PC-3 (cell line): Measurements from ENCODE around the gene FRMD6. TPM values are rescaled to one million over a fixed set of nuclear protein-coding genes. Genes with fewer than 3 reads are reported as not detected.

Experiments
- ATAC-seq: fragments of 200-7000 bp; cut with Tn5 transposase; 2 replicates; pipeline ENCODE4 v1.9.1; 2020; ENCODE audit warnings: mild to moderate bottlenecking, moderate library complexity
- BruUV-seq: library from RNA; stranded (reverse); fragments of 400-500 nt; replicated peaks from 2 replicates; lab custom pipeline; 2021; lab: Mats Ljungman, UMichigan
- CTCF ChIA-PET: fragments of 300-600 bp; sonication (Branson Sonifier 250); formaldehyde crosslinking; loops from one replicate; lab custom pipeline; 2022; ENCODE audit warnings: antibody characterized with exemption; lab: Charles Lee
- POLR2A ChIA-PET: fragments of 300-600 bp; sonication (Branson Sonifier 250); formaldehyde crosslinking; loops from one replicate; lab custom pipeline; 2022; ENCODE audit warnings: antibody characterized with exemption; ENCODE audit not compliant: unreplicated experiment; lab: Charles Lee
- DNase-seq: peaks from one replicate; pipeline ENCODE4 v3.0.0-alpha.2; 2015
- H2AFZ ChIP-seq: fragments of 300-600 bp; sonication (generic); 2 replicates; pipeline ENCODE4 v1.6.0; 2016; ENCODE audit warnings: antibody characterized with exemption, low read length
- H3F3A ChIP-seq: fragments of 300-600 bp; sonication (generic); one replicate; pipeline ENCODE4 v1.6.0; 2017; ENCODE audit warnings: antibody characterized with exemption, low read length, control low read depth, mild to moderate bottlenecking; ENCODE audit not compliant: unreplicated experiment
- H3K27ac ChIP-seq: fragments of 300-600 bp; sonication (generic); 2 replicates; pipeline ENCODE4 v1.5.1; 2016; ENCODE audit warnings: mild to moderate bottlenecking, low read length
- H3K27me3 ChIP-seq: fragments of 300-600 bp; sonication (generic); 2 replicates; pipeline ENCODE4 v1.6.1; 2016; ENCODE audit warnings: low read length, mixed read lengths
- H3K36me3 ChIP-seq: fragments of 300-600 bp; sonication (generic); 2 replicates; pipeline ENCODE4 v1.6.1; 2016; ENCODE audit warnings: low read depth, mixed run types, low read length, mixed read lengths
- H3K4me1 ChIP-seq: fragments of 300-600 bp; sonication (generic); 2 replicates; pipeline ENCODE4 v1.5.1; 2016; ENCODE audit warnings: low read length; ENCODE audit not compliant: insufficient read depth
- H3K4me2 ChIP-seq: fragments of 300-600 bp; sonication (generic); 2 replicates; pipeline ENCODE4 v1.6.0; 2016; ENCODE audit warnings: low read length
- H3K4me3 ChIP-seq: fragments of 300-600 bp; sonication (generic); 2 replicates; pipeline ENCODE4 v1.5.1; 2016; ENCODE audit warnings: mild to moderate bottlenecking, low read length, mixed read lengths
- H3K79me2 ChIP-seq: fragments of 300-600 bp; sonication (generic); 2 replicates; pipeline ENCODE4 v1.6.1; 2017; ENCODE audit warnings: low read length, mixed read lengths
- H3K9ac ChIP-seq: fragments of 300-600 bp; sonication (generic); 2 replicates; pipeline ENCODE4 v1.6.0; 2016; ENCODE audit warnings: mild to moderate bottlenecking, low read length
- H3K9me2 ChIP-seq: fragments of 300-600 bp; sonication (generic); replicated peaks from 2 replicates; pipeline ENCODE4 v1.6.1; 2016; ENCODE audit warnings: mixed run types, low read length, mixed read lengths
- H3K9me3 ChIP-seq: fragments of 300-600 bp; sonication (generic); 2 replicates; pipeline ENCODE4 v1.6.1; 2016; ENCODE audit warnings: low read length, mixed read lengths
- H4K20me1 ChIP-seq: fragments of 300-600 bp; sonication (generic); 2 replicates; pipeline ENCODE4 v1.6.1; 2016; ENCODE audit warnings: low read length, mixed read lengths
- EZH2 ChIP-seq: fragments of 300-600 bp; sonication (generic); IDR thresholded peaks from one replicate; pipeline ENCODE4 v1.6.1; 2017; ENCODE audit warnings: antibody characterized with exemption, mild to moderate bottlenecking, low read length; ENCODE audit not compliant: unreplicated experiment
- EZH2phosphoT487 ChIP-seq: fragments of 300-600 bp; sonication (generic); IDR thresholded peaks from 2 replicates; pipeline ENCODE4 v1.6.1; 2018; ENCODE audit warnings: mild to moderate bottlenecking, antibody characterized with exemption, low read length, borderline replicate concordance
- intact Hi-C: fragments of 100-400 bp; cut with micrococcal nuclease; formaldehyde crosslinking; loops from 2 replicates; pipeline ENCODE4 v1.9.0; 2023
- total RNA-seq: library from RNA; depleted of rRNA; stranded (reverse); fragments of >200 nt; gene quantifications from 2 replicates; pipeline ENCODE4 v1.2.3, GENCODE V29; 2014
- TF ChIP-seq, protein P1 (sequence below): fragments of 300-600 bp; sonication (generic); conservative IDR thresholded peaks from 2 replicates; pipeline ENCODE4 v1.5.1; 2017; ENCODE audit warnings: antibody characterized with exemption, low read depth, mild to moderate bottlenecking, low read length

FRMD6 gene
- total RNA-seq, 1 experiment from 2014 or later: 103 TPM

DNA sequence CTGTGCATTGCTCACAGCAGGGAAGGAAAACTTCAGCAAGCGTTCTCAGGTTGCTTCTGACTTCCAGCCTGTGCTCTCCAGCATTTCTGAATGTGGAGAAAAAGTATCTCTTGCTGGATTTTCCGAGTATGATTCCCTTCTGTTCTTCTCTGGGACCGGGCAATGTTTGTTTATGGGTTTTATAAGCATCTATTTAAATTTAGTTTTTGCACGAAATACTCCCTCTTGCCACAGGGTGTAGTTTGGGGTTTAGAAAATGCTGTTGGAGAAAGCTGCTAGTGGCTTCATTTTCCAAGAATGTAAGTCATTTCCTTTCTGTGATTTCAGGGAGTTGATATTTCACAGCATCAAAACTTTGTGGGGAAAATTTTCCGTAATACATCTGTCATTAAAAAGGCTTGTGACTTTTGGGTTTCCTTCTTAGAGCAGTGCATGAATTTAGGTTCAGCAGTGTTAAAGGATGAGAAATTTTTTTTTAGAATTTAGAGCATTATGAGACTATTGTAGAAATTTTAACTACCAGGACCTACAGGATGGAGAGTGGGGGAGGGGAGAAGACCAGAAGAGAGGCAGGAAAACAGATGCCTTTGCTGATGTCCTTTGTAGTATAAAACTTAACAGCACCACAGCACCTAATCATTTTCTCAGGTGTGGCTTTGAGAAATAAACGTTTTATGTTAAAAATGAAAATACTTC, 1.5 kb downstream of the FRMD6 start:
- POLR2A ChIA-PET: interaction anchor here (0.5 to 1.0 kb wide), 6 partner anchors 17 to 357 kb away, joined by 4 to 13 read pairs (median 6); no protein-coding TSS in a partner anchor
- TSS peak; percentile 39 for BruUV-seq

DNA sequence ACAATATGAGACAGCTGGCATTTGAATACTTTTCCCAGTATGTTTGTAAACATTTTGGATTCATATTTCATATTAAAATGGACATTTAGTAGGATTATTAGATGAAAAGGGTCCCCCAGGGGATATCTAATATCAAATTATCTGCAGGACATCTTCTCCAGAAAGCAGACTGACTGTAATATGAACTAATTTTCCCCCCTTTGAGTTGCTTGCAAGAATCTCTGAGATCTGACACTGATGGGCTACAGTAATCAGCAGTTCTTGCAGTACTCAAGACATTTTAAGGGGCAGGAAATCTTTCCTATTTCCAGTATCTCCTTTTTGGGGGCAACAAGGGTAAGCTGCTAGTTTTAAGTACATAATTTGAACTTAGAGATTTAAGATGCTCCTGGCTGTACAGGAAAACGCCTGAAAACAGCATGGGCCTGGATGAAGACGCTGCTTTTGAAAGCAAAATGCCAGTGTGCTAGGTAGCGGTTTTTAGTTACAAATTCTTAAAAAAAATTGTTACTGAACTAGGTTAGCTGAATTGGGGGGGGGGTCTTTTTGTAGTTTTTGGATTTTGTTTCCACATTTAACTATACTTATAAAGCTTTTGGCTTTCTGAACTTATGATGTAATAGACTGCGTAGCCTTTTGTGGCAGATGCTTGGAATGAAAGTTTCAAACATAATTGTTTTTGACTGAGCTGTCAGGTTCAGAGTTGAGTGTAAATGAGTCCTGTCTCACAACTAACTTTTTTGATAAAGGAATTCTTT, 2.2 kb downstream of the FRMD6 start:
- POLR2A ChIA-PET: interaction anchor here (0.5 to 0.6 kb wide), 2 partner anchors 56 to 115 kb away, joined by 4 to 5 read pairs; no protein-coding TSS in a partner anchor
- DNase-seq (no peak), ATAC-seq (no peak)
- H3K9me2 ChIP-seq: no peaks in the 10 kb centered on the region
- no TSS peak for BruUV-seq
- TF ChIP-seq EZH2: no peak
- TF ChIP-seq EZH2phosphoT487: no peak
- TF ChIP-seq, protein P1, sequence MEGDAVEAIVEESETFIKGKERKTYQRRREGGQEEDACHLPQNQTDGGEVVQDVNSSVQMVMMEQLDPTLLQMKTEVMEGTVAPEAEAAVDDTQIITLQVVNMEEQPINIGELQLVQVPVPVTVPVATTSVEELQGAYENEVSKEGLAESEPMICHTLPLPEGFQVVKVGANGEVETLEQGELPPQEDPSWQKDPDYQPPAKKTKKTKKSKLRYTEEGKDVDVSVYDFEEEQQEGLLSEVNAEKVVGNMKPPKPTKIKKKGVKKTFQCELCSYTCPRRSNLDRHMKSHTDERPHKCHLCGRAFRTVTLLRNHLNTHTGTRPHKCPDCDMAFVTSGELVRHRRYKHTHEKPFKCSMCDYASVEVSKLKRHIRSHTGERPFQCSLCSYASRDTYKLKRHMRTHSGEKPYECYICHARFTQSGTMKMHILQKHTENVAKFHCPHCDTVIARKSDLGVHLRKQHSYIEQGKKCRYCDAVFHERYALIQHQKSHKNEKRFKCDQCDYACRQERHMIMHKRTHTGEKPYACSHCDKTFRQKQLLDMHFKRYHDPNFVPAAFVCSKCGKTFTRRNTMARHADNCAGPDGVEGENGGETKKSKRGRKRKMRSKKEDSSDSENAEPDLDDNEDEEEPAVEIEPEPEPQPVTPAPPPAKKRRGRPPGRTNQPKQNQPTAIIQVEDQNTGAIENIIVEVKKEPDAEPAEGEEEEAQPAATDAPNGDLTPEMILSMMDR: no peak
- peaks cover 53% of the 10 kb centered on the region for H4K20me1 ChIP-seq
- H3K4me3 ChIP-seq: peak overlapping the region; percentile 86
- H3K27me3 ChIP-seq: no peaks in the 10 kb centered on the region
- CTCF ChIA-PET: interaction anchor here (0.7 to 2.9 kb wide), 3 partner anchors 115 to 371 kb away, joined by 11 to 30 read pairs (median 26); no protein-coding TSS in a partner anchor
- peak overlapping the region; percentile 84 for H3K4me2 ChIP-seq
- peak overlapping the region; percentile 89 for H3K9ac ChIP-seq
- peak overlapping the region; percentile 83 for H3K27ac ChIP-seq
- no peaks in the 10 kb centered on the region for H3K9me3 ChIP-seq
- peaks cover 17% of the 10 kb centered on the region for H3K36me3 ChIP-seq
- peaks cover 54% of the 10 kb centered on the region for H3K4me1 ChIP-seq
- H3F3A ChIP-seq: no peaks in the 10 kb centered on the region
- peaks cover 96% of the 10 kb centered on the region for H3K79me2 ChIP-seq
- intact Hi-C loops: loop anchor here (1.0 to 10.0 kb wide), 10 partner anchors 63 to 709 kb away; partner anchors contain the start of gene PYGL
- no peak overlapping the region for H2AFZ ChIP-seq

More for the DNA sequence above, 1.5 kb downstream of the FRMD6 start:
- Histone ChIP-seq H3K9me2 (no peaks in the 10 kb centered on the region), H3K27me3 (no peaks in the 10 kb centered on the region), H3K4me3 (peak overlapping the region; percentile 86), H3F3A (no peaks in the 10 kb centered on the region), H4K20me1 (peaks cover 53% of the 10 kb centered on the region), H2AFZ (0 out of 2 replicates have a peak overlapping the region, but pooled peaks have one; percentile 10), H3K4me1 (peaks cover 61% of the 10 kb centered on the region), H3K27ac (peak overlapping the region; percentile 83), H3K9me3 (no peaks in the 10 kb centered on the region), H3K4me2 (peak overlapping the region; percentile 84), H3K36me3 (peaks cover 17% of the 10 kb centered on the region), H3K79me2 (peaks cover 96% of the 10 kb centered on the region), H3K9ac (peak overlapping the region; percentile 89)
- intact Hi-C loops: loop anchor here (1.0 to 10.0 kb wide), 10 partner anchors 64 to 708 kb away; partner anchors contain the start of gene PYGL
- TF ChIP-seq, protein P1: peak; percentile 46; the same call in 1 of the 2 replicates
- TF ChIP-seq EZH2phosphoT487: no peak
- peak; percentile 77 for DNase-seq
- CTCF ChIA-PET: interaction anchor here (0.5 to 2.9 kb wide), 7 partner anchors 11 to 379 kb away, joined by 3 to 30 read pairs (median 7); no protein-coding TSS in a partner anchor
- ATAC-seq: peak; percentile 18
